SK-N-MC (cell line): Measurements from ENCODE around the gene B3GALNT2.
"Not testable (repeated sequence)": the region's sequence is repeated elsewhere in the genome, so short reads cannot be mapped to it uniquely, and the experiment has no call there.

ENCODE experiments used
- DNase-seq: peaks from one replicate; pipeline ENCODE4 v3.0.0-alpha.2; 2011; ENCODE audit warnings: low read depth, low spot score
- H3K27ac ChIP-seq: fragments of 200-600 bp; sonication (generic); 2 replicates; pipeline ENCODE4 v1.5.1; 2016; ENCODE audit warnings: mixed run types
- H3K36me3 ChIP-seq: fragments of 200-600 bp; sonication (generic); 2 replicates; pipeline ENCODE4 v1.6.1; 2017; ENCODE audit warnings: antibody characterized with exemption, low read length, mixed read lengths; ENCODE audit not compliant: insufficient read depth
- H3K4me3 ChIP-seq: fragments of 200-600 bp; sonication (generic); 2 replicates; pipeline ENCODE4 v1.5.1; 2016
- H3K9ac ChIP-seq: fragments of 200-600 bp; sonication (generic); 2 replicates; pipeline ENCODE4 v1.8.0; 2017; ENCODE audit warnings: mixed run types, mixed read lengths; ENCODE audit not compliant: insufficient read length
- H3K9me3 ChIP-seq: fragments of 200-600 bp; sonication (generic); 2 replicates; pipeline ENCODE4 v1.6.1; 2017; ENCODE audit warnings: low read depth, mild to moderate bottlenecking, antibody characterized with exemption, low read length, moderate library complexity, mixed read lengths
- EZH2 ChIP-seq: fragments of 200-600 bp; sonication (generic); IDR thresholded peaks from one replicate; pipeline ENCODE4 v1.6.1; 2017; ENCODE audit warnings: antibody characterized with exemption
- FOXP2 ChIP-seq: optimal IDR thresholded peaks from 2 replicates; pipeline ENCODE3; 2011; ENCODE audit warnings: mild to moderate bottlenecking, moderate library complexity; ENCODE audit not compliant: insufficient read depth; ENCODE audit errors: extremely low read length, control extremely low read depth
- POLR2AphosphoS5 ChIP-seq: IDR thresholded peaks from 2 replicates; pipeline ENCODE4 v1.6.1; 2012; ENCODE audit warnings: mild to moderate bottlenecking, low read depth, low read length, borderline replicate concordance

Gene B3GALNT2

GRCh38 chr1:235504122-235504493, at the start of gene B3GALNT2:
Gene B3GALNT2, minus strand, starts transcription at chr1:235504452. Its CDS starts 200 bp downstream, at chr1:235504252.
- no peak for TF ChIP-seq EZH2
- peak; percentile 73; the same call in 1 of the 2 replicates for TF ChIP-seq POLR2AphosphoS5
- no peak for TF ChIP-seq FOXP2
- Histone ChIP-seq H3K4me3 (peak within 1 kb of the TSS; percentile 86), H3K9ac (peak within 1 kb of the TSS; percentile 93), H3K27ac (peak within 1 kb of the TSS; percentile 98), H3K36me3 (no peaks in the 10 kb centered on the region), H3K9me3 (no peaks in the 10 kb centered on the region)
- no peak for DNase-seq

- H3K9me3 ChIP-seq, result no peaks in the 10 kb centered on the region
- H3K9ac ChIP-seq, result no peak overlapping the region
- no peak overlapping the region for H3K27ac ChIP-seq
- H3K36me3 ChIP-seq, result no peaks in the 10 kb centered on the region
- TF ChIP-seq EZH2 (no peak), FOXP2 (no peak), POLR2AphosphoS5 (no peak)
- DNase-seq, result no peak
- H3K4me3 ChIP-seq, result no peak overlapping the region
Observed at GRCh38 chr1:235553112-235553551, 48.9 kb upstream of the B3GALNT2 start.

- no peak overlapping the region for H3K9ac ChIP-seq
- no peaks in the 10 kb centered on the region for H3K9me3 ChIP-seq
- H3K4me3 ChIP-seq, result no peak overlapping the region
- H3K36me3 ChIP-seq, result no peaks in the 10 kb centered on the region
- TF ChIP-seq EZH2 (no peak), FOXP2 (no peak), POLR2AphosphoS5 (no peak)
- no peak for DNase-seq
- H3K27ac ChIP-seq, result no peak overlapping the region
Observed at GRCh38 chr1:235552146-235552716, 48.0 kb upstream of the B3GALNT2 start.

GRCh38 chr1:235549351-235550139, 45.3 kb upstream of the B3GALNT2 start:
- DNase-seq, result no peak

GRCh38 chr1:235546369-235547155, 42.3 kb upstream of the B3GALNT2 start:
- not testable (repeated sequence) for H3K9me3 ChIP-seq, H3K4me3 ChIP-seq, H3K36me3 ChIP-seq, DNase-seq, H3K27ac ChIP-seq, H3K9ac ChIP-seq

More at GRCh38 chr1:235549351-235550139, 45.3 kb upstream of the B3GALNT2 start:
- H3K9ac ChIP-seq, result no peak overlapping the region
- no peak overlapping the region for H3K4me3 ChIP-seq
- no peak for TF ChIP-seq FOXP2
- no peak for TF ChIP-seq EZH2
- TF ChIP-seq POLR2AphosphoS5, result no peak
- H3K36me3 ChIP-seq, result no peaks in the 10 kb centered on the region
- no peak overlapping the region for H3K27ac ChIP-seq
- H3K9me3 ChIP-seq, result no peaks in the 10 kb centered on the region

GRCh38 chr1:235545292-235545930, 41.2 kb upstream of the B3GALNT2 start:
- H3K27ac ChIP-seq, result no peak overlapping the region
- no peak overlapping the region for H3K9ac ChIP-seq
- H3K4me3 ChIP-seq, result no peak overlapping the region
- H3K36me3 ChIP-seq, result no peaks in the 10 kb centered on the region
- TF ChIP-seq FOXP2 (no peak), POLR2AphosphoS5 (no peak), EZH2 (no peak)
- no peaks in the 10 kb centered on the region for H3K9me3 ChIP-seq
- DNase-seq, result no peak

- H3K9me3 ChIP-seq, H3K9ac ChIP-seq, H3K36me3 ChIP-seq, H3K27ac ChIP-seq, H3K4me3 ChIP-seq, DNase-seq: not testable (repeated sequence)
Observed at GRCh38 chr1:235542845-235543244, 38.6 kb upstream of the B3GALNT2 start.

DNA sequence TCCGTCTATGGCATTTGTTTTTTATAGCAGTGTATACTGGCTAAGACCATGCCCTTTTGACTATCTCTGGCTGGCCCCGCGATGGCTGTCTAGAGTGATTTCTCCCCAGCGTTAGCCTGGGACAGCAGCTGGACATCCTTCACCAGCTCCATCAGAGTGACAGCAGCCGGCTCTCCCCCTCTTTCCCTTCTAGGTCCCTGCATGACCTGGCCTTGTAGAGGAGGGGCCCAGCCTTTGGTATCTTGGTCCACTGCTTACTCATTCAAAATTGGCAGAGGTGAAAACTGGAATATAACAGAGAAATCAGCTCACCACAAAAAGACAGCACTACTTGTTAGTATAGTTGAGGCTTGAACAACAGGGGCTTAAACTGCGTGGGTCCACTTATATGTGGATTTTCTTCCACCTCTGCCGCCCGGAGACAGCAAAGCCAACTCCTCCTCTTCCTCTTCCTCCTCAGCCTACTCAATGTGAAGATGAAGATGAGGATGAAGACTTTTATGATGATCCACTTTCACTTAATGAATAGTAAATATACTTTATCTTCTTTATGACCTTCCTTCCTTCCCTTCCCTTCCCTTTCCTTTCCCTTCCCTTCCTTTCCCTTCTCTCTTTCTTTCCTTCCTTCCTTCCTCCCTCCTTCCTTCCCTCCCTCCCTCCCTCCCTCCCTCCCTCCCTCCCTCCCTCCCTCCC, 29.4 kb upstream of the B3GALNT2 start:
- Histone ChIP-seq H3K9ac (no peak overlapping the region), H3K36me3 (no peaks in the 10 kb centered on the region), H3K27ac (no peak overlapping the region), H3K9me3 (no peaks in the 10 kb centered on the region), H3K4me3 (no peak overlapping the region)
- no peak for TF ChIP-seq EZH2
- no peak for TF ChIP-seq POLR2AphosphoS5
- no peak for TF ChIP-seq FOXP2
- DNase-seq, result no peak
